ENCODE data around the gene RTN4RL2. TPM values are rescaled to one million over a fixed set of nuclear protein-coding genes. Genes with fewer than 3 reads are reported as not detected.

The RTN4RL2 gene
- total RNA-seq, 1 donor = 0.36 TPM

DNA sequence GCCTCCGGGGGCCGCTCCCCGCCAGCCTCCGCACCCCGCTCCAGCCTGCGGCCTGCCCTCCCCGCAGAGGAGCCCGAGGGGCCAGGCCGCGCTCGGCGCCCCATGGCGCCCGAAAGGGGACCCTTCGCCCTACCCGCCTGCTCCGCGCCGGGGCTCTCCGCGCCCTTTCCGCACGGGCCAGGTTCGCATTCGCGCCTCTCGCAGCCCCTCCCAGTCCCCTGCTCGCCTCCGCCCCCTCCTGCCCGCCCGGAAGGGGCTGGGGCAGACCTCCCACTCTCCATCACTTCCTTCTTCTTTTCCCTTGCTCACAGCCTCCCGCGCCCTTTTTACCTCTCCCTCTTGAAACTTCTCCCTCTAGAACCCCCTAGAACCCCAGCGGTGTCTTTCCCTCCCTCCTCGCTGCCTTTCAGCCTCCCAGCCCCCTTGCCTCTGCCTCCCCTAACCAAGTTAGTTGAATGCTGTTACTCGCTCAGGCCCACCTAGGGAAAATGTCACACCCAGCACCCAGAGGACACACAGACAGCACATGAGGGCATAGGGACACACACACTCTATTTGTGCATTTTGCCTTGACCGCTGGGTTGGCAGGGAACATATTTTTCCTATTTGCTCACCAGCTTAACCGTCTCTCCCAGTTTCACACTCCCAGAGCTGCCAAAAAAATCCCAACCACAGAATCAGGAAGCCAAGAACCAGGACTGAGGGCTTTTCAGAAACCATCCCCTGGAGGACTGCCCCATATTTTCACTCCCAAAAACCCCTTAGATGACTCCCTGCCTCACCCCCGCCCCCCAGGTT is 33.2 kb upstream of the RTN4RL2 start, which contains the start of gene SLC43A3:
Gene SLC43A3, minus strand, starts transcription at position 193 of the 798 bp plus-strand sequence. CDS start 949 bp downstream, outside the sequence.
- DNase-seq (ENCODE audit: insufficient read length, low spot score, missing footprints) = peak; percentile 89

DNA sequence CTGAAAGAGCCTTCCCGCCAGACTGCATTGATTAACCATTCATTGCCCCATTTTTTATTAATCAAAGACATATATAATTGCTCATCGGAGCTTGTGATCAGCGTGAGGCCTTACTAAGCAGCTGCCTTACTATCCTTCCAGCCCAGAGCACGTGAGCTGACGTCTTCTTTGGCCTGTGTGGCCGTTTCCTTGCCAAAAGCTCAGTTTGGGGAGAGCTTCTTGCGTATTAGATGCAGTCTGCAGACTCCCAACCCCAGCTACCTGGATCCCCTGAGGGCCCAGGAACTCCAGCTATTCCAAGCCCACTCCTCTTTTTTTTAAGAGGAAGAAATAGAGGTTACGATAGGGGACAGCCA is 32.6 kb upstream of the RTN4RL2 start:
- H3K27me3 ChIP-seq (ENCODE audit: insufficient read depth, low read length) = no peaks in the 10 kb centered on the region
- peak overlapping the region; percentile 81 for H2AFZ ChIP-seq (ENCODE audit: low read length)
- H3K79me2 ChIP-seq (ENCODE audit: insufficient read depth, low read length) = peaks cover 20% of the 10 kb centered on the region
- H3K36me3 ChIP-seq (ENCODE audit: insufficient read depth, low read length) = peaks cover 14% of the 10 kb centered on the region
- TF ChIP-seq, protein P1, sequence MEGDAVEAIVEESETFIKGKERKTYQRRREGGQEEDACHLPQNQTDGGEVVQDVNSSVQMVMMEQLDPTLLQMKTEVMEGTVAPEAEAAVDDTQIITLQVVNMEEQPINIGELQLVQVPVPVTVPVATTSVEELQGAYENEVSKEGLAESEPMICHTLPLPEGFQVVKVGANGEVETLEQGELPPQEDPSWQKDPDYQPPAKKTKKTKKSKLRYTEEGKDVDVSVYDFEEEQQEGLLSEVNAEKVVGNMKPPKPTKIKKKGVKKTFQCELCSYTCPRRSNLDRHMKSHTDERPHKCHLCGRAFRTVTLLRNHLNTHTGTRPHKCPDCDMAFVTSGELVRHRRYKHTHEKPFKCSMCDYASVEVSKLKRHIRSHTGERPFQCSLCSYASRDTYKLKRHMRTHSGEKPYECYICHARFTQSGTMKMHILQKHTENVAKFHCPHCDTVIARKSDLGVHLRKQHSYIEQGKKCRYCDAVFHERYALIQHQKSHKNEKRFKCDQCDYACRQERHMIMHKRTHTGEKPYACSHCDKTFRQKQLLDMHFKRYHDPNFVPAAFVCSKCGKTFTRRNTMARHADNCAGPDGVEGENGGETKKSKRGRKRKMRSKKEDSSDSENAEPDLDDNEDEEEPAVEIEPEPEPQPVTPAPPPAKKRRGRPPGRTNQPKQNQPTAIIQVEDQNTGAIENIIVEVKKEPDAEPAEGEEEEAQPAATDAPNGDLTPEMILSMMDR (IDR thresholded peaks at IDR 0.05; ENCODE audit: extremely low read depth, low read depth, low read length) = no peak
- H3K4me2 ChIP-seq (ENCODE audit: insufficient read depth, low read length) = peak overlapping the region; percentile 74
- peaks cover 55% of the 10 kb centered on the region for H3K4me1 ChIP-seq (ENCODE audit: insufficient read depth, low read length)
- no peaks in the 10 kb centered on the region for H3K9me3 ChIP-seq (ENCODE audit: low read depth, low read length)
- peak overlapping the region; percentile 96 for H3K27ac ChIP-seq (ENCODE audit: low read depth, low read length)
- peak overlapping the region; percentile 8 for H3K4me3 ChIP-seq (ENCODE audit: insufficient read depth, low read length)
- DNase-seq (ENCODE audit: insufficient read length, low spot score, missing footprints) = no peak
- H4K20me1 ChIP-seq (ENCODE audit: insufficient read depth, low read length) = no peaks in the 10 kb centered on the region

More for the DNA sequence above, 33.2 kb upstream of the RTN4RL2 start, which contains the start of gene SLC43A3:
- H3K36me3 ChIP-seq (ENCODE audit: insufficient read depth, low read length) = peaks cover 14% of the 10 kb centered on the region
- H3K9me3 ChIP-seq (ENCODE audit: low read depth, low read length) = no peaks in the 10 kb centered on the region
- no peaks in the 10 kb centered on the region for H3K27me3 ChIP-seq (ENCODE audit: insufficient read depth, low read length)
- peak within 1 kb of the TSS; percentile 74 for H3K4me2 ChIP-seq (ENCODE audit: insufficient read depth, low read length)
- H4K20me1 ChIP-seq (ENCODE audit: insufficient read depth, low read length) = no peaks in the 10 kb centered on the region
- peaks cover 49% of the 10 kb centered on the region for H3K4me1 ChIP-seq (ENCODE audit: insufficient read depth, low read length)
- peaks cover 20% of the 10 kb centered on the region for H3K79me2 ChIP-seq (ENCODE audit: insufficient read depth, low read length)
- peak within 1 kb of the TSS; percentile 81 for H2AFZ ChIP-seq (ENCODE audit: low read length)
- peak within 1 kb of the TSS; percentile 69 for H3K4me3 ChIP-seq (ENCODE audit: insufficient read depth, low read length)
- TF ChIP-seq, protein P1 (IDR thresholded peaks at IDR 0.05; ENCODE audit: extremely low read depth, low read depth, low read length) = no peak
- H3K27ac ChIP-seq (ENCODE audit: low read depth, low read length) = peak within 1 kb of the TSS; percentile 96

DNA sequence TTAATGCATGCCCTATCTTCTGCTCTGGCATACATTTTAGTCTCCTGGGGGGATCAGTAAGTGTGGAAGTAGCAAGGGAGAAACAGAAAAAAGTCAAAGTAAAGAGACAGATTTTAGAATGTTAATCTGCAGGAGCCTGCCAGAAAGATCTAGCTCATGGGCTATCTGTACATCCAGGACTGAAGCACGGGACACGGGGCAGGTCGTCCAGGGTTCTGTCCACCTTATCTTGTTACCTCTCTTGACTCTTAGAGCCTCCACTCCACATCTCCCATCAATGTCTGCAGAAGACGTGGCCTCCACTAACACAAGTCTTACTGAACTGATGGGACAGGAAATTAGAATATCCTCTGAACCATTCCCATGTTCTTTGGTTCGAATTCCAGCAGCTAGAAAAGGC is 31.7 kb upstream of the RTN4RL2 start:
- Histone ChIP-seq H3K79me2 (ENCODE audit: insufficient read depth, low read length) (peaks cover 17% of the 10 kb centered on the region), H3K9me3 (ENCODE audit: low read depth, low read length) (no peaks in the 10 kb centered on the region), H2AFZ (ENCODE audit: low read length) (no peak overlapping the region), H3K27ac (ENCODE audit: low read depth, low read length) (peak overlapping the region; percentile 96), H3K4me2 (ENCODE audit: insufficient read depth, low read length) (no peak overlapping the region), H4K20me1 (ENCODE audit: insufficient read depth, low read length) (no peaks in the 10 kb centered on the region), H3K36me3 (ENCODE audit: insufficient read depth, low read length) (peaks cover 7% of the 10 kb centered on the region), H3K4me1 (ENCODE audit: insufficient read depth, low read length) (peaks cover 64% of the 10 kb centered on the region), H3K4me3 (ENCODE audit: insufficient read depth, low read length) (no peak overlapping the region), H3K27me3 (ENCODE audit: insufficient read depth, low read length) (no peaks in the 10 kb centered on the region)
- TF ChIP-seq, protein P1 (IDR thresholded peaks at IDR 0.05; ENCODE audit: extremely low read depth, low read depth, low read length) = no peak
- DNase-seq (ENCODE audit: insufficient read length, low spot score, missing footprints) = no peak

DNA sequence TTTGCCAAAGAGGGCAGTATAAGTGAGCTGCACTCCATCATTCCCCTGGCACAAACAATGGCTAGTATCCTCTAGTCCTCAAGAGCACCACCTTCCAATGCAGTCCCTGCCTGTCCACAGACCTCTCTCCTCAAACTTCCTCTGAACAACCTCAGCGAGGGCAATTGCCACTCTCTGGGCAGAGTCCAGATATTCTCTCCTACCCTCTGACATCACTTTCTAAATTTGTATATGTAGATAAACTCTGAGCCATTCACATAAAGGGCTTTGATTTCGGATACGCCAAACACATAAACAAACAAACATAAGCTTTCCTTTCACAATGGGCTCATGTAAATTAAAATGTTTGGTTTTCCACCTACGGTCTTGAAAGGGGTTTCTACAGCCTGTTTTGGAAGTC is 30.4 kb upstream of the RTN4RL2 start:
- TF ChIP-seq, protein P1 (IDR thresholded peaks at IDR 0.05; ENCODE audit: extremely low read depth, low read depth, low read length) = no peak
- H3K79me2 ChIP-seq (ENCODE audit: insufficient read depth, low read length) = peaks cover 8% of the 10 kb centered on the region
- no peak overlapping the region for H3K4me2 ChIP-seq (ENCODE audit: insufficient read depth, low read length)
- H4K20me1 ChIP-seq (ENCODE audit: insufficient read depth, low read length) = no peaks in the 10 kb centered on the region
- no peak overlapping the region for H3K27ac ChIP-seq (ENCODE audit: low read depth, low read length)
- peaks cover 66% of the 10 kb centered on the region for H3K4me1 ChIP-seq (ENCODE audit: insufficient read depth, low read length)
- no peak for DNase-seq (ENCODE audit: insufficient read length, low spot score, missing footprints)
- no peaks in the 10 kb centered on the region for H3K27me3 ChIP-seq (ENCODE audit: insufficient read depth, low read length)
- no peaks in the 10 kb centered on the region for H3K36me3 ChIP-seq (ENCODE audit: insufficient read depth, low read length)
- no peak overlapping the region for H2AFZ ChIP-seq (ENCODE audit: low read length)
- no peaks in the 10 kb centered on the region for H3K9me3 ChIP-seq (ENCODE audit: low read depth, low read length)
- H3K4me3 ChIP-seq (ENCODE audit: insufficient read depth, low read length) = no peak overlapping the region
